GM23338 (cell line): ENCODE results near the gene AVPR2. TPM values are rescaled to one million over a fixed set of nuclear protein-coding genes. Genes with fewer than 3 reads are reported as not detected.

Experiments
- ATAC-seq: fragments of 200-7000 bp; cut with Tn5 transposase; 3 replicates; pipeline ENCODE4 v1.9.1; 2020
- DNase-seq: peaks from one replicate; pipeline ENCODE4 v3.0.0-alpha.2; 2015; ENCODE audit warnings: low spot score
- H2AFZ ChIP-seq: fragments of 200-600 bp; sonication (generic); 2 replicates; pipeline ENCODE4 v1.8.0; 2016; ENCODE audit warnings: antibody characterized with exemption, mild to moderate bottlenecking, moderate library complexity
- H3F3A ChIP-seq: fragments of 200-600 bp; sonication (generic); replicated peaks from 2 replicates; pipeline ENCODE4 v1.8.0; 2017; ENCODE audit warnings: antibody characterized with exemption, mixed run types, low read depth
- H3K27ac ChIP-seq: fragments of 200-600 bp; sonication (generic); 2 replicates; pipeline ENCODE4 v1.6.1; 2016; ENCODE audit warnings: low read depth
- H3K27me3 ChIP-seq: fragments of 200-600 bp; sonication (generic); 2 replicates; pipeline ENCODE4 v1.8.0; 2016; ENCODE audit warnings: mild to moderate bottlenecking, mixed run types, moderate library complexity; ENCODE audit not compliant: insufficient read depth
- H3K36me3 ChIP-seq: fragments of 200-600 bp; sonication (generic); 2 replicates; pipeline ENCODE4 v1.8.0; 2016; ENCODE audit warnings: mild to moderate bottlenecking; ENCODE audit not compliant: insufficient read depth
- H3K4me1 ChIP-seq: fragments of 200-600 bp; sonication (generic); 2 replicates; pipeline ENCODE4 v1.8.0; 2016; ENCODE audit warnings: mild to moderate bottlenecking, moderate library complexity; ENCODE audit not compliant: insufficient read depth
- H3K4me2 ChIP-seq: fragments of 200-600 bp; sonication (generic); 2 replicates; pipeline ENCODE4 v1.7.1; 2017; ENCODE audit warnings: mixed run types
- H3K4me3 ChIP-seq: fragments of 200-600 bp; sonication (generic); 2 replicates; pipeline ENCODE4 v1.6.1; 2016; ENCODE audit warnings: mixed run types
- H3K79me2 ChIP-seq: fragments of 200-600 bp; sonication (generic); replicated peaks from 2 replicates; pipeline ENCODE4 v1.8.0; 2017; ENCODE audit warnings: mild to moderate bottlenecking; ENCODE audit not compliant: insufficient read depth
- H3K9me2 ChIP-seq: fragments of 200-600 bp; sonication (generic); 2 replicates; pipeline ENCODE4 v1.8.0; 2017; ENCODE audit not compliant: insufficient read depth
- H4K20me1 ChIP-seq: fragments of 200-600 bp; sonication (generic); replicated peaks from 2 replicates; pipeline ENCODE4 v1.8.0; 2017; ENCODE audit warnings: mild to moderate bottlenecking; ENCODE audit not compliant: insufficient read depth
- H3K27ac Mint-ChIP-seq: 2 replicates; pipeline ENCODE4 v1.8.0; 2020; ENCODE audit warnings: inconsistent platforms, mild to moderate bottlenecking, moderate library complexity, mixed read lengths
- H3K27me3 Mint-ChIP-seq: 3 replicates; pipeline ENCODE4 v1.8.0; 2022; ENCODE audit warnings: low read depth, mild to moderate bottlenecking, moderate library complexity, mixed read lengths, inconsistent platforms; ENCODE audit not compliant: insufficient read depth, poor library complexity
- H3K36me3 Mint-ChIP-seq: 3 replicates; pipeline ENCODE4 v1.8.0; 2021; ENCODE audit warnings: low read depth, mild to moderate bottlenecking, inconsistent platforms, moderate library complexity, mixed read lengths
- H3K4me1 Mint-ChIP-seq: 3 replicates; pipeline ENCODE4 v1.8.0; 2020; ENCODE audit warnings: mild to moderate bottlenecking, inconsistent platforms, mixed read lengths
- H3K4me3 Mint-ChIP-seq: 3 replicates; pipeline ENCODE4 v1.8.0; 2021; ENCODE audit warnings: moderate library complexity, mild to moderate bottlenecking, inconsistent platforms, mixed read lengths
- H3K9me3 Mint-ChIP-seq: 3 replicates; pipeline ENCODE4 v1.8.0; 2020; ENCODE audit warnings: moderate library complexity, mild to moderate bottlenecking, inconsistent platforms, mixed read lengths
- CREB1 ChIP-seq: fragments of 250-450 bp; sonication (Bioruptor Pico); IDR thresholded peaks from 2 replicates; pipeline ENCODE4 v1.5.0; 2020; ENCODE audit warnings: low read depth, mild to moderate bottlenecking, moderate library complexity
- EZH2 ChIP-seq: fragments of 200-600 bp; sonication (generic); IDR thresholded peaks from one replicate; pipeline ENCODE4 v1.8.0; 2017; ENCODE audit warnings: antibody characterized with exemption, mild to moderate bottlenecking, low read depth; ENCODE audit not compliant: unreplicated experiment
- EZH2phosphoT487 ChIP-seq: fragments of 200-600 bp; sonication (generic); IDR thresholded peaks from one replicate; pipeline ENCODE4 v1.8.1; 2018; ENCODE audit warnings: antibody characterized with exemption; ENCODE audit not compliant: unreplicated experiment
- POLR2AphosphoS5 ChIP-seq: IDR thresholded peaks from 2 replicates; pipeline ENCODE4 v1.6.1; 2016; ENCODE audit warnings: antibody characterized with exemption, low read depth
- STAT1 ChIP-seq: IDR thresholded peaks from one replicate; pipeline ENCODE4 v1.6.1; 2016; ENCODE audit warnings: antibody characterized with exemption; ENCODE audit not compliant: unreplicated experiment
- ZNF114 ChIP-seq: fragments of 250-450 bp; sonication (Bioruptor Pico); IDR thresholded peaks from 2 replicates; pipeline ENCODE4 v1.5.0; 2020; ENCODE audit warnings: mild to moderate bottlenecking, moderate library complexity
- ZNF462 ChIP-seq: fragments of 250-450 bp; sonication (Bioruptor Pico); IDR thresholded peaks from 2 replicates; pipeline ENCODE4 v1.5.0; 2020; ENCODE audit warnings: mild to moderate bottlenecking, moderate library complexity
- polyA plus RNA-seq: library from polyadenylated mRNA; unstranded; fragments of >200 nt; fragmentation: Nextera tagmentation; extraction: Ambion mirVana; gene quantifications from 2 replicates; pipeline ENCODE4 v1.2.1, GENCODE V29; 2016
- total RNA-seq: library from RNA; depleted of rRNA; stranded (reverse); fragments of >200 nt; shearing (Covaris generic); gene quantifications from 2 replicates; pipeline ENCODE4 v1.2.3, GENCODE V29; 2014
- TF ChIP-seq, protein P1 (sequence below), 2 experiments: fragments of 200-600 bp in 1 of 2; sonication (generic) in 1 of 2; conservative IDR thresholded peaks; 2 replicates each; pipeline versions ENCODE4 v1.5.1 to v1.6.1; 2016 to 2017; ENCODE audit warnings: antibody characterized with exemption in 2 of 2, low read depth in 2 of 2, mild to moderate bottlenecking in 2 of 2, moderate library complexity in 1 of 2
- TF ChIP-seq, protein P2 (sequence below): IDR thresholded peaks from 2 replicates; pipeline ENCODE4 v1.6.1; 2016; ENCODE audit warnings: antibody characterized with exemption

Gene AVPR2
- total and polyA plus RNA-seq, 2 experiments from 2014 or later, result not detected

GRCh38 chrX:153882557-153882956, 21.9 kb upstream of the AVPR2 start:
- Mint-ChIP-seq H3K36me3 (no peaks in the 10 kb centered on the region; the same call in 2 of the 3 replicates), H3K4me1 (peaks cover 45% of the 10 kb centered on the region), H3K27ac (no peak overlapping the region), H3K9me3 (no peaks in the 10 kb centered on the region), H3K27me3 (peaks cover 12% of the 10 kb centered on the region), H3K4me3 (peak overlapping the region; percentile 17; the same call in 1 of the 3 replicates)
- Histone ChIP-seq H3K27ac (no peak overlapping the region), H2AFZ (no peak overlapping the region), H3K27me3 (no peaks in the 10 kb centered on the region; the same call in 1 of the 2 replicates), H3K79me2 (no peaks in the 10 kb centered on the region), H3K4me2 (peak overlapping the region; percentile 60; the same call in 1 of the 2 replicates), H3F3A (no peaks in the 10 kb centered on the region), H4K20me1 (no peaks in the 10 kb centered on the region), H3K36me3 (no peaks in the 10 kb centered on the region), H3K9me2 (no peaks in the 10 kb centered on the region), H3K4me3 (no peak overlapping the region), H3K4me1 (peaks cover 27% of the 10 kb centered on the region; the same call in 1 of the 2 replicates)
- DNase-seq, result no peak
- ATAC-seq, result no peak
- TF ChIP-seq, protein P1, sequence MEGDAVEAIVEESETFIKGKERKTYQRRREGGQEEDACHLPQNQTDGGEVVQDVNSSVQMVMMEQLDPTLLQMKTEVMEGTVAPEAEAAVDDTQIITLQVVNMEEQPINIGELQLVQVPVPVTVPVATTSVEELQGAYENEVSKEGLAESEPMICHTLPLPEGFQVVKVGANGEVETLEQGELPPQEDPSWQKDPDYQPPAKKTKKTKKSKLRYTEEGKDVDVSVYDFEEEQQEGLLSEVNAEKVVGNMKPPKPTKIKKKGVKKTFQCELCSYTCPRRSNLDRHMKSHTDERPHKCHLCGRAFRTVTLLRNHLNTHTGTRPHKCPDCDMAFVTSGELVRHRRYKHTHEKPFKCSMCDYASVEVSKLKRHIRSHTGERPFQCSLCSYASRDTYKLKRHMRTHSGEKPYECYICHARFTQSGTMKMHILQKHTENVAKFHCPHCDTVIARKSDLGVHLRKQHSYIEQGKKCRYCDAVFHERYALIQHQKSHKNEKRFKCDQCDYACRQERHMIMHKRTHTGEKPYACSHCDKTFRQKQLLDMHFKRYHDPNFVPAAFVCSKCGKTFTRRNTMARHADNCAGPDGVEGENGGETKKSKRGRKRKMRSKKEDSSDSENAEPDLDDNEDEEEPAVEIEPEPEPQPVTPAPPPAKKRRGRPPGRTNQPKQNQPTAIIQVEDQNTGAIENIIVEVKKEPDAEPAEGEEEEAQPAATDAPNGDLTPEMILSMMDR (conservative IDR thresholded peaks at IDR 0.05; ENCODE audit: low read depth in 2 of 2), result no peak
- TF ChIP-seq ZNF462 (CRISPR knock-in tag) (no peak), EZH2phosphoT487 (no peak), STAT1 (no peak), ZNF114 (CRISPR knock-in tag) (no peak), EZH2 (no peak), POLR2AphosphoS5 (no peak), CREB1 (CRISPR knock-in tag) (no peak)
- TF ChIP-seq, protein P2, sequence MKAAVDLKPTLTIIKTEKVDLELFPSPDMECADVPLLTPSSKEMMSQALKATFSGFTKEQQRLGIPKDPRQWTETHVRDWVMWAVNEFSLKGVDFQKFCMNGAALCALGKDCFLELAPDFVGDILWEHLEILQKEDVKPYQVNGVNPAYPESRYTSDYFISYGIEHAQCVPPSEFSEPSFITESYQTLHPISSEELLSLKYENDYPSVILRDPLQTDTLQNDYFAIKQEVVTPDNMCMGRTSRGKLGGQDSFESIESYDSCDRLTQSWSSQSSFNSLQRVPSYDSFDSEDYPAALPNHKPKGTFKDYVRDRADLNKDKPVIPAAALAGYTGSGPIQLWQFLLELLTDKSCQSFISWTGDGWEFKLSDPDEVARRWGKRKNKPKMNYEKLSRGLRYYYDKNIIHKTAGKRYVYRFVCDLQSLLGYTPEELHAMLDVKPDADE, result no peak
